Suprapubic skin (tissue), 4 donors: ENCODE results near the gene MAP3K15. TPM values are rescaled to one million over a fixed set of nuclear protein-coding genes. Genes with fewer than 3 reads are reported as not detected.
"Not testable (repeated sequence)": the region's sequence is repeated elsewhere in the genome, so short reads cannot be mapped to it uniquely, and the experiment has no call there.

Experiments used
- DNase-seq, 2 donors: peaks; one replicate each; pipeline ENCODE4 v3.0.0-alpha.2; 2019; ENCODE audit warnings: low spot score in 2 of 2
- H3K27ac ChIP-seq: fragments of 200-600 bp; sonication (generic); one replicate; pipeline ENCODE4 v1.5.1; 2019
- H3K27me3 ChIP-seq: fragments of 200-600 bp; sonication (generic); one replicate; pipeline ENCODE4 v1.5.1; 2019
- H3K36me3 ChIP-seq: fragments of 200-600 bp; sonication (generic); one replicate; pipeline ENCODE4 v1.5.1; 2019
- H3K4me1 ChIP-seq: fragments of 200-600 bp; sonication (generic); one replicate; pipeline ENCODE4 v1.5.1; 2019
- H3K4me3 ChIP-seq: fragments of 200-600 bp; sonication (generic); one replicate; pipeline ENCODE4 v1.5.1; 2019; ENCODE audit warnings: mild to moderate bottlenecking
- H3K9me3 ChIP-seq: fragments of 200-600 bp; sonication (generic); one replicate; pipeline ENCODE4 v1.5.1; 2019
- EP300 ChIP-seq: sonication (generic); formaldehyde crosslinking; IDR thresholded peaks from one replicate; pipeline ENCODE4 v1.6.1; 2017; ENCODE audit warnings: antibody characterized with exemption
- POLR2A ChIP-seq, 2 donors: fragments of 450-650 bp; IDR thresholded peaks; one replicate each; pipeline ENCODE4 v1.6.1; 2017; ENCODE audit warnings: antibody characterized with exemption in 2 of 2, mild to moderate bottlenecking in 2 of 2, moderate library complexity in 2 of 2
- POLR2AphosphoS5 ChIP-seq, 3 donors: sonication (generic); formaldehyde crosslinking; IDR thresholded peaks; one replicate each; pipeline ENCODE4 v1.6.1; 2017; ENCODE audit warnings: antibody characterized with exemption in 3 of 3
- WGBS: methylation state at CpG from one replicate; pipeline ENCODE4 v1.1.5; 2018; 5-methylcytosine and 5-hydroxymethylcytosine counted together
- total RNA-seq, 4 donors: library from RNA; depleted of rRNA; stranded (reverse); fragments of >200 nt; gene quantifications; one replicate each; pipeline ENCODE4 v1.1.0, GENCODE V29; 2016
- TF ChIP-seq, protein P1 (sequence below), 2 donors: fragments of 200-600 bp in 1 of 2; fragments of 450-650 bp in 1 of 2; sonication (generic) in 1 of 2; IDR thresholded peaks; one replicate each; pipeline ENCODE4 v1.5.1; 2016 to 2019; ENCODE audit warnings: antibody characterized with exemption in 2 of 2, mild to moderate bottlenecking in 1 of 2, moderate library complexity in 1 of 2

Gene MAP3K15
- total RNA-seq, 4 donors from 2014 or later = not detected

DNA sequence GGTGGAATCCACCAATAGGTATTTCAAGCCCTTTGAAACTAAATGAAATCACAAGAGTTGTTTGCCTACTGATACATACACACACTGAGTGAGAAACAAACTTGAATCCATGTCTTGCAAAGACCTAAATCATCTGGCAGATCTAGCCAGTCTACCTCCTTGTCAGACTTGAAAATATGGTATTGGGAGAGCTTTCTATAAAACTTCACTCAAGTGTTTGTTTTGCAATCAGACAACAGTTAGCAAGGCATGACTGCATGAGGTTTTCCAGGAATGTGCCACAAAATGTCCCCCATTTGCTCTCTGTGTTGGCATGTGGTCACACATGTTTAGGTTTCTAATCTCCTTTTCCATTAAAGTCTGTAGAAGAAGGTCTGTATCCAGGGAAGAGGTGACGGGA lies 52.4 kb downstream of the MAP3K15 start:
- Histone ChIP-seq H3K4me1 (no peaks in the 10 kb centered on the region), H3K27me3 (no peaks in the 10 kb centered on the region), H3K27ac (no peak overlapping the region), H3K4me3 (no peak overlapping the region), H3K36me3 (no peaks in the 10 kb centered on the region), H3K9me3 (no peaks in the 10 kb centered on the region)
- DNase-seq = no peak
- TF ChIP-seq, protein P1, sequence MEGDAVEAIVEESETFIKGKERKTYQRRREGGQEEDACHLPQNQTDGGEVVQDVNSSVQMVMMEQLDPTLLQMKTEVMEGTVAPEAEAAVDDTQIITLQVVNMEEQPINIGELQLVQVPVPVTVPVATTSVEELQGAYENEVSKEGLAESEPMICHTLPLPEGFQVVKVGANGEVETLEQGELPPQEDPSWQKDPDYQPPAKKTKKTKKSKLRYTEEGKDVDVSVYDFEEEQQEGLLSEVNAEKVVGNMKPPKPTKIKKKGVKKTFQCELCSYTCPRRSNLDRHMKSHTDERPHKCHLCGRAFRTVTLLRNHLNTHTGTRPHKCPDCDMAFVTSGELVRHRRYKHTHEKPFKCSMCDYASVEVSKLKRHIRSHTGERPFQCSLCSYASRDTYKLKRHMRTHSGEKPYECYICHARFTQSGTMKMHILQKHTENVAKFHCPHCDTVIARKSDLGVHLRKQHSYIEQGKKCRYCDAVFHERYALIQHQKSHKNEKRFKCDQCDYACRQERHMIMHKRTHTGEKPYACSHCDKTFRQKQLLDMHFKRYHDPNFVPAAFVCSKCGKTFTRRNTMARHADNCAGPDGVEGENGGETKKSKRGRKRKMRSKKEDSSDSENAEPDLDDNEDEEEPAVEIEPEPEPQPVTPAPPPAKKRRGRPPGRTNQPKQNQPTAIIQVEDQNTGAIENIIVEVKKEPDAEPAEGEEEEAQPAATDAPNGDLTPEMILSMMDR (IDR thresholded peaks at IDR 0.05) = no peak
- TF ChIP-seq EP300 (no peak), POLR2A (IDR thresholded peaks at IDR 0.05) (no peak), POLR2AphosphoS5 (IDR thresholded peaks at IDR 0.05) (no peak)
- 79% methylated on average over 1 of the region's 1 CpG for WGBS

DNA sequence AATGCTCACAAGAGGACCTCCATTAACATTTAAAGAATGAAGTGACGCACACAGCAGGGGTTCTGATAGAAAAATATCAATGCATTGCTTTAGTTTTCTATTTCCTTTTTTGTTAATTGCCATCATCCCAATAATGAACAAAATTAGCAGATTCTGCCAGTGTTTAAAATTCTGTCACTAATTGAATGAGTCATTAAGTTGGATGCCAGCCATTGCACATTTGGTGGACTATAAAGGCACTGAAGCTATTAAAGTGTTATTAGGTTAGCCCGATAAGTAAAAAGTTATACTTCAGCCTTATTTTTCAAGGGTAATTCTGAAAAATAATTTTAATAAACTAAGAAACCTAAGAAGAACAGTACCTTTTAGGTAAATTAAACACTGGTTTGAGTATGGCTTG lies 53.1 kb downstream of the MAP3K15 start:
- Histone ChIP-seq H3K9me3 (no peaks in the 10 kb centered on the region), H3K36me3 (no peaks in the 10 kb centered on the region), H3K4me1 (no peaks in the 10 kb centered on the region), H3K27ac (no peak overlapping the region), H3K4me3 (no peak overlapping the region), H3K27me3 (no peaks in the 10 kb centered on the region)
- TF ChIP-seq POLR2AphosphoS5 (IDR thresholded peaks at IDR 0.05) = no peak
- TF ChIP-seq EP300 = no peak
- TF ChIP-seq, protein P1 (IDR thresholded peaks at IDR 0.05) = no peak
- TF ChIP-seq POLR2A (IDR thresholded peaks at IDR 0.05) = no peak
- WGBS = 77% methylated on average over 2 of the region's 2 CpGs
- DNase-seq = no peak

DNA sequence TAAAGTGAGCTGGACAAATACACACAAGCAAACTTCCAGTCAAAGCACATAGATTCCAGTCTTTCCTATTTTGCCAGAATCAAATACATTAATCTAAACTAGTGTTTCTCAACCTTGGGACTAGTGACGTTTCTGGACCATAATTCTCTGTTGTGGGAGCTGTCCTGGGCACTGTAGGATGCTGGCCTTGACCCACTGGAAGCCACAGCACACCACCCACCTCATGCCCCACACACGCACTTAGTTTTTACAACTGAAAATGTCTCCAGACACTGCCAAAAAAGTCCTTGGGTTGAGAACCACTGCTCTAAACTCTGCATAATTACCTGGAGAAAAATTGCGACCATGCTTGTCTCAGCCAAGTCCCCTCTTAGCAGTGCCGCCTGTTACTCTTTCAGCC lies 57.6 kb downstream of the MAP3K15 start:
- H3K27ac ChIP-seq = no peak overlapping the region
- no peaks in the 10 kb centered on the region for H3K36me3 ChIP-seq
- no peaks in the 10 kb centered on the region for H3K9me3 ChIP-seq
- TF ChIP-seq, protein P1 (IDR thresholded peaks at IDR 0.05) = no peak
- no peaks in the 10 kb centered on the region for H3K27me3 ChIP-seq
- no peak overlapping the region for H3K4me3 ChIP-seq
- DNase-seq = no peak
- no peaks in the 10 kb centered on the region for H3K4me1 ChIP-seq
- WGBS = 69% methylated on average over 4 of the region's 4 CpGs

DNA sequence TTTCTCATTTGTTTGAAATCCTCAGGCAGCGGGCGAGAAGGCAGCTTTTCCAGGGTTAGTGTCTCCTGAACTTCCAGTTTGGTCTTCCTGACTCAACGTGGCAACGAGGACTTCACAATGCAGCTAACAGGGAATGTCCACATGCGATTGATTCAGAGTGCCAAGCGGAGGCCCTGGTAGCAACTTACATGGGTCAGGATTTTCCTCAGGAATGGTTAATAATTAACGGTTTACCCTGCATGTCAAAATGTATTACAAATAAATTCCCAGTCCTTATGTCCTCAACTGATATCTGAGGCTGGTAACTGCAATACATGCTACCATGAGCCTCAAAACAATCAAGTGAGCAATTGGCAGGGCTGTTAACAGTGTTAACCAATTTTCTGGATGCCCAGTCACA lies 67.2 kb downstream of the MAP3K15 start:
- TF ChIP-seq, protein P1 (IDR thresholded peaks at IDR 0.05) = no peak
- TF ChIP-seq POLR2A (IDR thresholded peaks at IDR 0.05) (no peak), POLR2AphosphoS5 (IDR thresholded peaks at IDR 0.05) (no peak), EP300 (no peak)
- WGBS = 79% methylated on average over 7 of the region's 7 CpGs
- no peak for DNase-seq

DNA sequence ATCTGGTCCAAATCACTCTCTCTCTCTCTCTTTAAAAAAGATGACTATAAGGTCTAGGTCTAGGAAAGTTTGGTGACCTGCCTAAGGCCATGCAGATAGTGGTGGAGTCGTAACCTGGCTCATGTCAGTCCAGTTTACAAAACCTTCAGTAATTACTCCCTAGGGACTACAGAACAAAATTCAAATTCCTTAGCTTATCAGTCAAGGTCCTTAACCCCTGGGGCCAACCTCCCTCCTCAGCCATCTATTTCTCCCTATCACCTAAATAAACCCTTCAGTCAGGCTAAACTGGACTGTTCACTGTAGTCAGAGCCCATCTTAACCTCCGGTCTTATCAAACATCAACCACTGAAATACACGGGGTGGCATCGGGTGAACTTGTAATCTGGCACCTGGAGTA lies 68.9 kb downstream of the MAP3K15 start:
- WGBS = 79% methylated on average over 4 of the region's 4 CpGs
- no peaks in the 10 kb centered on the region for H3K4me1 ChIP-seq

More for the DNA sequence above, 67.2 kb downstream of the MAP3K15 start:
- H3K4me3 ChIP-seq = no peak overlapping the region
- no peaks in the 10 kb centered on the region for H3K4me1 ChIP-seq
- H3K27ac ChIP-seq = no peak overlapping the region
- no peaks in the 10 kb centered on the region for H3K27me3 ChIP-seq
- no peaks in the 10 kb centered on the region for H3K36me3 ChIP-seq
- no peaks in the 10 kb centered on the region for H3K9me3 ChIP-seq

DNA sequence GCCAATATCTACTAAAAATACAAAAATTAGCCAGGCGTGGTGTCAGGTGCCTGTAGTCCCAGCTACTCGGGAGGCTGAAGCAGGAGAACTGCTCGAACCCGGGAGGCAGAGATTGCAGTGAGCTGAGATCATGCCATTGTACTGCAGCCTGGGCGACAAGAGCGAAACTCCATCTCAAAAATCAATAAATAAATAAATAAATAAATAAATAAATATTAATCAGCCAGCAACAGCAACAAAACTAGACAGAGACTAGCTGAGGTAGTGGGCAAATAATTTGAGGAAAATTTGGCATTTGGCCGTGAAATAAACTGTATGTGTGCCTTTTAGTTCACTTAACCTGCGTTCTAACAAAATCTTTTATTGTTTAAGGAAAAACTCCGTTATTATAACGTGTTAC lies 69.5 kb downstream of the MAP3K15 start:
- not testable (repeated sequence) for H3K27me3 ChIP-seq, H3K36me3 ChIP-seq, H3K4me1 ChIP-seq, DNase-seq, H3K4me3 ChIP-seq, H3K9me3 ChIP-seq, H3K27ac ChIP-seq
- 81% methylated on average over 10 of the region's 10 CpGs for WGBS

More for the DNA sequence above, 68.9 kb downstream of the MAP3K15 start:
- H3K27me3 ChIP-seq = no peaks in the 10 kb centered on the region
- no peak overlapping the region for H3K4me3 ChIP-seq
- H3K27ac ChIP-seq = no peak overlapping the region
- no peak for DNase-seq
- TF ChIP-seq POLR2A (IDR thresholded peaks at IDR 0.05) (no peak), EP300 (no peak), POLR2AphosphoS5 (IDR thresholded peaks at IDR 0.05) (no peak)
- TF ChIP-seq, protein P1 (IDR thresholded peaks at IDR 0.05) = no peak
- H3K36me3 ChIP-seq = no peaks in the 10 kb centered on the region
- no peaks in the 10 kb centered on the region for H3K9me3 ChIP-seq
